22Rv1 (cell line): Measurements from ENCODE around the gene PDIK1L.
"Not testable (repeated sequence)": the region's sequence is repeated elsewhere in the genome, so short reads cannot be mapped to it uniquely, and the experiment has no call there.

Experiments used
- H3K27ac ChIP-seq: fragments of 450-650 bp; 2 replicates; pipeline ENCODE4 v1.5.1; 2017
- CTCF ChIP-seq: fragments of 450-650 bp; IDR thresholded peaks from 2 replicates; pipeline ENCODE4 v1.5.1; 2017; ENCODE audit warnings: mild to moderate bottlenecking
- ZFX ChIP-seq: fragments of 450-650 bp; IDR thresholded peaks from 2 replicates; pipeline ENCODE4 v1.6.1; 2017; ENCODE audit warnings: antibody characterized with exemption, borderline replicate concordance

The PDIK1L gene

DNA sequence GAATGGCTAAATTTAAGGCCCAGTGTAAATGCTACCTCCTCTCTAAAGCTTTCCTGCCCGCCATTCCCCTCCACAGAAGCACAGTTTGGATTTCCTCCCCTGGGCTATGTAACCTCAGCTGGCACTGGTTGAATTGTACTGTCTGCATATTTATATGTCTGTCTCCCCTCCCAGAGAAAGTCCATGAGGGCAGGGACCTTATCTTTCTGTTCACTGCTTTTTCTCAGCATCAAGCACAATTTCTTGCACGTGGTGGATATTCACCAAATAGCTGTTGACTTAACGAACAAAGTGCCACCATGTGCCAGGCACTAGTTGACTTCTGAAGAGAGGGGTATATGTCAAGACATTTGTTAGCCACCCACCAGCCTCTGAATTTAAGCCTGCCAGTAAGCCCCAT is 9.5 kb upstream of the PDIK1L start:
- H3K27ac ChIP-seq, result no peak overlapping the region
- TF ChIP-seq ZFX (no peak), CTCF (no peak)

DNA sequence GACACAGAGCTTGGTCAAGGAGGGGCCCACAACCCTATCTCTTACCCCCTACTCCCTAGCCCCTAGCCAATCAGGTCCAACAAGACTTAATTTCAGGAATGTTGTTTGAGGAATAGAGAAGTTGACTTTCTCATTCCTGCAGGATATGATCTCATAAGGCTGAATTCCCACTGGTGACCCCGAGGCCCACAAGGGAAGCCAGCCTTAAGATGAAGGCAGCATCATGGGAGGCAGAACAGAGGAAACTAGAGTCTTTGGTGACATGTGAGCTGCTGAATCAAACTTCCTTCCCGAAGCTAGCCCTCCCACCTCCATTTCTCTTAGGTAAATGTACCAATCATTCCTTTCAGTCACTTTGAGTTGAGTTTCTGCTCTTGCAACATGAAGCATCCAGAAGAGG is 9.1 kb upstream of the PDIK1L start:
- TF ChIP-seq ZFX (no peak), CTCF (no peak)
- H3K27ac ChIP-seq, result no peak overlapping the region

- not testable (repeated sequence) for H3K27ac ChIP-seq
- TF ChIP-seq CTCF, result peak; percentile 72
Measured at GRCh38 chr1:26105226-26105548, 6.4 kb upstream of the PDIK1L start.

GRCh38 chr1:26109229-26110164 is 2.1 kb upstream of the PDIK1L start:
- H3K27ac ChIP-seq, result no peak overlapping the region; the same call in 1 of the 2 replicates
- no peak for TF ChIP-seq ZFX
- TF ChIP-seq CTCF, result no peak

DNA sequence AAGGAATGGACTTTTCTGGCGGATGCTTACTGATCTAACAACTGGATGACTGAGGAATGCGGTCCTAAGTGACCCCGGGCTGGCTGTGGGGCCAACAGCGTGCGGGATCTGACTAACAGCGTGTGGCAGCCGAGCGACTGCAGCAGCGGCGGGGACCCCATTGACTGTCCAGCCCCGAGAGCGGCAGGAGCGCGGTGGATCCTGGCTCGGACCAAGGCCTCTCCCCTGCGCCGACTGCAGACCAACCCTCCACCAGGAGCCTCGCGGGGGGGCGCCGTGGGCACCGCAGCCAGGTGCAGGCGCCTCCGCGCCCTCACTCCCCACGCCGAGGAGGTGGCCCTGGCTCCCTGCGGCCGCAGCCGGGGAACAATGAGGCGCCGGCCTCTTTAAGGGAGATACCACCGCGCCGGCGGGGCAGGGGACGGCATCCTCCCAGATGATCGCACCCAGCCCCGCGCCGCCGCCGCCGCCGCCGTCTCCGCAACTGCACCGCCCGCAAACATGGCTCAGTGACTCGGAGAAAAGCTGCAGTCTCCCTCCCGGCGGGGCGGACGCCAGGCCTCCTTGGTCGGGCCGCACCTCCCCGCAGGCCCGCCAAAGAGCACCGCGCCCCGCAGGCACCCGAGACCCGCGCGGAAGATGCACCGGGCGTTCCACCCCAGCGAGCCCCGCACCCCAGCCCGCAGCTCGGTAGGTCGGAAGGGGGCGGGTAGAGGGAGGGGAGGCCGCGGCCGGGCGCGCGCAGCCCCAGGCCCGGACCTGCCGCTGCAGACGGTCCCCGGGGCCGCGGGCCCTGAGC is 694 bp upstream of the PDIK1L start:
- peak overlapping the region; percentile 96 for H3K27ac ChIP-seq
- no peak for TF ChIP-seq CTCF
- TF ChIP-seq ZFX, result no peak

DNA sequence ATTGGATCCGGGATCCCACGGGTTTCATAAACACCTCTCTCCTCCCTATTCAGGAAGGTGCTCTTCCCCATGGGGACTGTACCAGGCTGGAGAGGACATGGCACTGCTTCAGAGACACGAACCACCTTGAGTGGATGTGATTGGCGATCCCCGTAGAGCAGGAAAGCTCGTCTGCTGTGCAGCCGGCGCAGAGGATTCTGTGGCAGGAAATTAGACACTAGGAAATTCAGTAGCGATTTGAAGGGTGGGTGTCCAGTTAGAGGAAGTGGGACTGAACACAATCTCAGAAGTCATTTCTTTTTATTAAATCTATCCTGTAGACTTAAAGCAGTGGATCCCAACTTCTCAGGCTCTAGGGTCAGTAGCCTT is 767 bp downstream of the PDIK1L start:
- no peak for TF ChIP-seq ZFX
- no peak for TF ChIP-seq CTCF
- peak overlapping the region; percentile 96 for H3K27ac ChIP-seq
